DOHH2 (cell line): ENCODE measurements around the gene DNER.

Experiments
- H3F3A ChIP-seq: fragments of 200-600 bp; sonication (generic), shearing (Covaris generic); 2 replicates; pipeline ENCODE4 v1.6.0; 2016; ENCODE audit warnings: antibody characterized with exemption, mild to moderate bottlenecking; ENCODE audit not compliant: control insufficient read depth, insufficient read depth
- H3K27ac ChIP-seq: fragments of 200-600 bp; sonication (generic); 2 replicates; pipeline ENCODE4 v1.5.1; 2014; ENCODE audit warnings: low read depth, mild to moderate bottlenecking, low read length, moderate library complexity
- H3K27me3 ChIP-seq: fragments of 200-600 bp; sonication (generic); 2 replicates; pipeline ENCODE4 v1.6.1; 2014; ENCODE audit warnings: mild to moderate bottlenecking, low read length, mixed read lengths; ENCODE audit not compliant: control insufficient read depth
- H3K36me3 ChIP-seq: fragments of 200-600 bp; sonication (generic); 2 replicates; pipeline ENCODE4 v1.6.1; 2014; ENCODE audit warnings: mild to moderate bottlenecking, low read length, moderate library complexity, mixed read lengths; ENCODE audit not compliant: control insufficient read depth
- H3K4me1 ChIP-seq: fragments of 200-600 bp; sonication (generic); 2 replicates; pipeline ENCODE4 v1.6.1; 2014; ENCODE audit warnings: mild to moderate bottlenecking, low read length, mixed read lengths; ENCODE audit not compliant: control insufficient read depth
- H3K4me2 ChIP-seq: fragments of 200-600 bp; sonication (generic); 2 replicates; pipeline ENCODE4 v1.6.0; 2014; ENCODE audit warnings: mild to moderate bottlenecking, low read length, moderate library complexity
- H3K4me3 ChIP-seq: fragments of 200-600 bp; sonication (generic); 2 replicates; pipeline ENCODE4 v1.5.1; 2014; ENCODE audit warnings: mild to moderate bottlenecking, low read length, mixed read lengths
- H3K79me2 ChIP-seq: fragments of 200-600 bp; sonication (generic); 2 replicates; pipeline ENCODE4 v1.6.1; 2014; ENCODE audit warnings: mild to moderate bottlenecking, low read length, mixed read lengths; ENCODE audit not compliant: control insufficient read depth
- H3K9me2 ChIP-seq: fragments of 200-600 bp; sonication (generic); replicated peaks from 2 replicates; pipeline ENCODE4 v1.6.1; 2014; ENCODE audit warnings: mild to moderate bottlenecking, low read length, mixed read lengths; ENCODE audit not compliant: control insufficient read depth
- H3K9me3 ChIP-seq: fragments of 200-600 bp; sonication (generic); 2 replicates; pipeline ENCODE4 v1.6.1; 2014; ENCODE audit warnings: antibody characterized with exemption, low read length, mixed read lengths; ENCODE audit not compliant: control insufficient read depth, insufficient read depth
- H4K20me1 ChIP-seq: fragments of 200-600 bp; sonication (generic); 2 replicates; pipeline ENCODE4 v1.6.0; 2014; ENCODE audit warnings: low read depth, mild to moderate bottlenecking, antibody characterized with exemption, low read length, moderate library complexity; ENCODE audit not compliant: control insufficient read depth, insufficient read depth
- EZH2phosphoT487 ChIP-seq: fragments of 200-600 bp; sonication (generic); IDR thresholded peaks from 2 replicates; pipeline ENCODE4 v1.6.1; 2017; ENCODE audit warnings: borderline replicate concordance, mild to moderate bottlenecking, antibody characterized with exemption, low read length, moderate library complexity, mixed read lengths
- TF ChIP-seq, protein P1 (sequence below): fragments of 200-600 bp; sonication (generic); IDR thresholded peaks from one replicate; pipeline ENCODE4 v1.5.1; 2014; ENCODE audit warnings: antibody characterized with exemption, mild to moderate bottlenecking, low read depth, low read length; ENCODE audit not compliant: poor library complexity, severe bottlenecking

DNER gene

DNA sequence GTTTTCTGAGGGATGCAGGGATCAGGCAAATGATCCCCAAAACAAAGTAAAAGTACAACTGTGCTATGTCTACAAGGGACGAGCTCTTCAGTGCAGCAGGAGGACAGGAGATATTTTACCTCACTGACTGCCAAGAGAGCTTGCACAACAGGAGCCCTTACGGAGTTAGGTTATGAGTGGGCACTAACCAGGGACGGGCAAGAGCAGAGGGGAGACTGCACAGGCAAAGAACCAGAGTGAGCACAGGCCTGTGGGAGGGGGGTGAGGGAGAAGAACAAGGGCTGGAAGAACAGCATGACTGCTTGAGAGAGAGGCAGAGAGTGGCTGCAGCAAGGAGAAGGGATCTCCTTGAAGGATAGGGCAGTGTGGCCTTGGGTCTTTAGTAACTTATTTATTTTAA is 342.1 kb downstream of the DNER start:
- H4K20me1 ChIP-seq: no peaks in the 10 kb centered on the region
- TF ChIP-seq, protein P1, sequence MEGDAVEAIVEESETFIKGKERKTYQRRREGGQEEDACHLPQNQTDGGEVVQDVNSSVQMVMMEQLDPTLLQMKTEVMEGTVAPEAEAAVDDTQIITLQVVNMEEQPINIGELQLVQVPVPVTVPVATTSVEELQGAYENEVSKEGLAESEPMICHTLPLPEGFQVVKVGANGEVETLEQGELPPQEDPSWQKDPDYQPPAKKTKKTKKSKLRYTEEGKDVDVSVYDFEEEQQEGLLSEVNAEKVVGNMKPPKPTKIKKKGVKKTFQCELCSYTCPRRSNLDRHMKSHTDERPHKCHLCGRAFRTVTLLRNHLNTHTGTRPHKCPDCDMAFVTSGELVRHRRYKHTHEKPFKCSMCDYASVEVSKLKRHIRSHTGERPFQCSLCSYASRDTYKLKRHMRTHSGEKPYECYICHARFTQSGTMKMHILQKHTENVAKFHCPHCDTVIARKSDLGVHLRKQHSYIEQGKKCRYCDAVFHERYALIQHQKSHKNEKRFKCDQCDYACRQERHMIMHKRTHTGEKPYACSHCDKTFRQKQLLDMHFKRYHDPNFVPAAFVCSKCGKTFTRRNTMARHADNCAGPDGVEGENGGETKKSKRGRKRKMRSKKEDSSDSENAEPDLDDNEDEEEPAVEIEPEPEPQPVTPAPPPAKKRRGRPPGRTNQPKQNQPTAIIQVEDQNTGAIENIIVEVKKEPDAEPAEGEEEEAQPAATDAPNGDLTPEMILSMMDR: no peak
- no peak for TF ChIP-seq EZH2phosphoT487
- no peaks in the 10 kb centered on the region for H3K9me2 ChIP-seq

GRCh38 chr2:229371086-229371485 is 343.3 kb downstream of the DNER start:
- Histone ChIP-seq H3K4me3 (peak overlapping the region; percentile 38), H3K36me3 (no peaks in the 10 kb centered on the region)
- no peak for TF ChIP-seq EZH2phosphoT487
- TF ChIP-seq, protein P1: no peak

More for the DNA sequence above, 342.1 kb downstream of the DNER start:
- Histone ChIP-seq H3K4me1 (peaks cover 34% of the 10 kb centered on the region), H3K4me3 (no peak overlapping the region), H3K27me3 (no peaks in the 10 kb centered on the region), H3K27ac (0 out of 2 replicates have a peak overlapping the region, but pooled peaks have one; percentile 18), H3F3A (no peaks in the 10 kb centered on the region), H3K36me3 (no peaks in the 10 kb centered on the region), H3K79me2 (no peaks in the 10 kb centered on the region), H3K4me2 (peak overlapping the region; percentile 61), H3K9me3 (peaks cover 3% of the 10 kb centered on the region; the same call in 1 of the 2 replicates)

GRCh38 chr2:229370509-229370908 is 343.8 kb downstream of the DNER start:
- H3K4me1 ChIP-seq: peaks cover 34% of the 10 kb centered on the region
- H3K4me2 ChIP-seq: peak overlapping the region; percentile 61; the same call in 1 of the 2 replicates
- H3F3A ChIP-seq: no peaks in the 10 kb centered on the region
- peak overlapping the region; percentile 38; the same call in 1 of the 2 replicates for H3K4me3 ChIP-seq
- H3K9me2 ChIP-seq: no peaks in the 10 kb centered on the region
- H3K9me3 ChIP-seq: peaks cover 7% of the 10 kb centered on the region; the same call in 1 of the 2 replicates
- no peak overlapping the region for H3K27ac ChIP-seq
- no peaks in the 10 kb centered on the region for H3K79me2 ChIP-seq
- no peak for TF ChIP-seq EZH2phosphoT487
- TF ChIP-seq, protein P1: no peak
- H4K20me1 ChIP-seq: no peaks in the 10 kb centered on the region
- no peaks in the 10 kb centered on the region for H3K27me3 ChIP-seq
- H3K36me3 ChIP-seq: no peaks in the 10 kb centered on the region

More at GRCh38 chr2:229371086-229371485, 343.3 kb downstream of the DNER start:
- H4K20me1 ChIP-seq: no peaks in the 10 kb centered on the region
- H3F3A ChIP-seq: no peaks in the 10 kb centered on the region
- peak overlapping the region; percentile 61 for H3K4me2 ChIP-seq
- peak overlapping the region; percentile 23; the same call in 1 of the 2 replicates for H3K27ac ChIP-seq
- peaks cover 7% of the 10 kb centered on the region; the same call in 1 of the 2 replicates for H3K9me3 ChIP-seq
- H3K79me2 ChIP-seq: no peaks in the 10 kb centered on the region
- peaks cover 34% of the 10 kb centered on the region for H3K4me1 ChIP-seq
- H3K27me3 ChIP-seq: no peaks in the 10 kb centered on the region
- H3K9me2 ChIP-seq: no peaks in the 10 kb centered on the region
